Peyer's patch (tissue), 4 donors: ENCODE data around the gene ANTKMT. TPM values are rescaled to one million over a fixed set of nuclear protein-coding genes. Genes with fewer than 3 reads are reported as not detected.

ENCODE experiments used
- DNase-seq, 3 donors: peaks; one replicate each; pipeline ENCODE4 v3.0.0-alpha.2; 2017 to 2019
- H3K27ac ChIP-seq, 4 donors: fragments of 200-600 bp; sonication (generic); one replicate each; pipeline ENCODE4 v1.5.1; 2016 to 2019
- H3K27me3 ChIP-seq, 2 donors: fragments of 200-600 bp; sonication (generic); one replicate each; pipeline ENCODE4 v1.5.1; 2019
- H3K36me3 ChIP-seq, 3 donors: fragments of 200-600 bp; sonication (generic); one replicate each; pipeline ENCODE4 v1.5.1; 2016 to 2019
- H3K4me1 ChIP-seq, 4 donors: fragments of 200-600 bp; sonication (generic); one replicate each; pipeline ENCODE4 v1.5.1; 2016 to 2019
- H3K4me3 ChIP-seq, 4 donors: fragments of 200-600 bp; sonication (generic); 1 replicate in 3 of 4; 2 replicates in 1 of 4; pipeline ENCODE4 v1.5.1; 2016 to 2019; ENCODE audit warnings: mild to moderate bottlenecking in 1 of 4
- H3K9me3 ChIP-seq, 4 donors: fragments of 200-600 bp; sonication (generic); one replicate each; pipeline ENCODE4 v1.5.1; 2016 to 2019; ENCODE audit warnings: mild to moderate bottlenecking in 1 of 4
- POLR2A ChIP-seq, 2 donors: fragments of 450-650 bp; IDR thresholded peaks; one replicate each; pipeline ENCODE4 v1.5.1; 2017; ENCODE audit warnings: antibody characterized with exemption in 2 of 2, mild to moderate bottlenecking in 2 of 2, moderate library complexity in 2 of 2
- total RNA-seq, 4 donors: library from RNA; depleted of rRNA; stranded (reverse); fragments of >200 nt; gene quantifications; one replicate each; pipeline ENCODE4 v1.1.0, GENCODE V29; 2016
- TF ChIP-seq, protein P1 (sequence below), 6 experiments: fragments of 450-650 bp in 4 of 6; fragments of 200-600 bp in 2 of 6; sonication (generic) in 1 of 6; IDR thresholded peaks; one replicate each; pipeline ENCODE4 v1.5.1; 2017 to 2019; ENCODE audit warnings: antibody characterized with exemption in 6 of 6, mild to moderate bottlenecking in 3 of 6, moderate library complexity in 1 of 6

ANTKMT gene
- total RNA-seq, 4 donors from 2014 or later, result 52.8 to 93.9 (median 72.0) TPM

GRCh38 chr16:762595-763268 lies 41.8 kb downstream of the ANTKMT start:
- Histone ChIP-seq H3K36me3 (no peaks in the 10 kb centered on the region), H3K27me3 (no peaks in the 10 kb centered on the region), H3K4me3 (no peak overlapping the region), H3K27ac (no peak overlapping the region), H3K4me1 (no peaks in the 10 kb centered on the region), H3K9me3 (no peaks in the 10 kb centered on the region)
- DNase-seq, result no peak
- no peak for TF ChIP-seq POLR2A (IDR thresholded peaks at IDR 0.05)
- TF ChIP-seq, protein P1, sequence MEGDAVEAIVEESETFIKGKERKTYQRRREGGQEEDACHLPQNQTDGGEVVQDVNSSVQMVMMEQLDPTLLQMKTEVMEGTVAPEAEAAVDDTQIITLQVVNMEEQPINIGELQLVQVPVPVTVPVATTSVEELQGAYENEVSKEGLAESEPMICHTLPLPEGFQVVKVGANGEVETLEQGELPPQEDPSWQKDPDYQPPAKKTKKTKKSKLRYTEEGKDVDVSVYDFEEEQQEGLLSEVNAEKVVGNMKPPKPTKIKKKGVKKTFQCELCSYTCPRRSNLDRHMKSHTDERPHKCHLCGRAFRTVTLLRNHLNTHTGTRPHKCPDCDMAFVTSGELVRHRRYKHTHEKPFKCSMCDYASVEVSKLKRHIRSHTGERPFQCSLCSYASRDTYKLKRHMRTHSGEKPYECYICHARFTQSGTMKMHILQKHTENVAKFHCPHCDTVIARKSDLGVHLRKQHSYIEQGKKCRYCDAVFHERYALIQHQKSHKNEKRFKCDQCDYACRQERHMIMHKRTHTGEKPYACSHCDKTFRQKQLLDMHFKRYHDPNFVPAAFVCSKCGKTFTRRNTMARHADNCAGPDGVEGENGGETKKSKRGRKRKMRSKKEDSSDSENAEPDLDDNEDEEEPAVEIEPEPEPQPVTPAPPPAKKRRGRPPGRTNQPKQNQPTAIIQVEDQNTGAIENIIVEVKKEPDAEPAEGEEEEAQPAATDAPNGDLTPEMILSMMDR (IDR thresholded peaks at IDR 0.05), result no peak

DNA sequence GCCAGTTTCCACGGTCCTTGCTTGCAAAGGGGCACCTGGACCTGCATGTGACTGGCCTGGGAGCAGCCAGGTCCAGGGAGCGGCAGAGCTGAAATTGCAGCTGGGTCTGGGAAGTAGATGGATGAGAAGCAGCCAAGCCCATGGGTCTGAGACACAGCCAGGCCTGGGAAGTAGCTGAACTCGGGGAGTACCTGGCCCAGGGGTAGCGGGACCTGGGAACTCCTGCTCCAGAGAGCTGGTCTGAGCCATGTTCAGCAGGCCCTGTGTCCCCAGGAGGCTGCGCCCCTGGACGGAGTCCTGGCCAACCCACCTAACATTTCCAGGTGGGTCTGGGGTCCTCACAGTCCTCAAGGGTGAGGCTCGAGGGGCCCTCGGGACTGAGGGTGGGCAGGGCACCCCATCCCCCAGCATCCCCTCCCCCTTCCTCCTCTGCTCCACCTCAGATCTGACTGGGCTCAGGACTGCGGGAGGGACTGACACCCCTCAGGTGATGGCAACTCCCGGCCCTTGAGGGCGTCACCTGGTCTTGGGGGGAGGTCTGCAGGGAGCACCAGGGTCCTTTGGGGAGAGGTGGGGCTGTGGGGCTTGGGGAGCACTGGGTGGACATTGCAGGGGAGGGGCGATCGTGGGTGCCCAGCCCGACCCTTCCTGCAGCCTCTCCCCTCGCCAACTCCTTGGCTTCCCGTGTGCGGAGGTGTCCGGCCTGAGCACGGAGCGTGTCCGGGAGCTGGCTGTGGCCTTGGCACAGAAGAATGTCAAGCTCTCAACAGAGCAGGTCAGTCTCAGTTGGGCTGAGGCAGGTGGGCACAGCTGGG lies 42.6 kb downstream of the ANTKMT start:
- H3K27me3 ChIP-seq, result no peaks in the 10 kb centered on the region
- H3K27ac ChIP-seq, result no peak overlapping the region
- no peaks in the 10 kb centered on the region for H3K9me3 ChIP-seq
- H3K4me1 ChIP-seq, result no peaks in the 10 kb centered on the region
- H3K36me3 ChIP-seq, result no peaks in the 10 kb centered on the region
- TF ChIP-seq POLR2A (IDR thresholded peaks at IDR 0.05), result no peak
- TF ChIP-seq, protein P1 (IDR thresholded peaks at IDR 0.05), result no peak
- no peak overlapping the region for H3K4me3 ChIP-seq
- DNase-seq, result no peak

DNA sequence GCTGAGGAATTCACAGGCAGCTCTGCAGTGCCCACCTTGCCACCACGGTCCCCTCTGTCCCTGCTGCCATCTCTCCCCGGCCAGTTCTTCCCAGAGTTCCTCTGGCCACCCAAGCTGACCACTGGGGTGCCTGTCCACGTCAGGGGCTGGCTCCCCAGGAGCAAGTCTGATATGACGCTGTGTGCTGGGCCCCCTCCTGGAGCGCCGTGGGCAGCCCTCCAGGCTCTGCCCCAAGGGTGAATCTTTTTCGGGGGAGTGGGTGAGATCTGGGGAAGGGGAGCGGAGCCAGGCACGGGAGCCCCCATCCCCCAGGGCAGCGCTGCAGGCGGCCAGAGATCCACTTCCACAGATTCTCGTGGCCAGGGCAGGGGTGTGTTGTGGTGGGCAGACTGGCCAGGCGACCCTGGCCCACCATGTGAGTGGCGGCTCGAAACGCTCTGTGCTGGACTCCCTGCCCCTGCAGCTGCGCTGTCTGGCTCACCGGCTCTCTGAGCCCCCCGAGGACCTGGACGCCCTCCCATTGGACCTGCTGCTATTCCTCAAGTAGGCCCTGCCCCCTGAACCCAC lies 43.3 kb downstream of the ANTKMT start:
- TF ChIP-seq, protein P1 (IDR thresholded peaks at IDR 0.05), result no peak
- no peak for TF ChIP-seq POLR2A (IDR thresholded peaks at IDR 0.05)
- Histone ChIP-seq H3K27me3 (no peaks in the 10 kb centered on the region), H3K4me1 (no peaks in the 10 kb centered on the region), H3K27ac (no peak overlapping the region), H3K4me3 (no peak overlapping the region), H3K36me3 (no peaks in the 10 kb centered on the region), H3K9me3 (no peaks in the 10 kb centered on the region)
- DNase-seq, result no peak

DNA sequence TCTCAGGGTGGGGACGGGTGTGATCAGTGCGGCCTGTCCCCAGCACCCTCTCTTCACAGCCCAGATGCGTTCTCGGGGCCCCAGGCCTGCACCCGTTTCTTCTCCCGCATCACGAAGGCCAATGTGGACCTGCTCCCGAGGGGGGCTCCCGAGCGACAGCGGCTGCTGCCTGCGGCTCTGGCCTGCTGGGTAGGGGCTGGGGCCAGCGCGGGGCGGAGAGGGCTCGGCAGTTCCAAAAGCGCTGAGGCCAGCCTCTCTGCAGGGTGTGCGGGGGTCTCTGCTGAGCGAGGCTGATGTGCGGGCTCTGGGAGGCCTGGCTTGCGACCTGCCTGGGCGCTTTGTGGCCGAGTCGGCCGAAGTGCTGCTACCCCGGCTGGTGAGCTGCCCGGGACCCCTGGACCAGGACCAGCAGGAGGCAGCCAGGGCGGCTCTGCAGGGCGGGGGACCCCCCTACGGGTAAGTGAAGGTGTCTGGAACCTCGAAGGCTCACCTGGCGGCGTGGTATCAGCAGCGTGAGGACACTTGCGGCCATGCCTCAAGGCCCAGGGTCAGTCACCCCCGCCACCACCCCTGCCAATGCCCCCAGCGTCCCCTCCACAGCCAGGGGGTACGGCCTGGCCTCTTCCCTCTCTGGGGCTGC lies 44.0 kb downstream of the ANTKMT start:
- H3K27ac ChIP-seq, result no peak overlapping the region
- H3K9me3 ChIP-seq, result no peaks in the 10 kb centered on the region
- H3K4me3 ChIP-seq, result no peak overlapping the region
- no peaks in the 10 kb centered on the region for H3K36me3 ChIP-seq
- TF ChIP-seq POLR2A (IDR thresholded peaks at IDR 0.05), result no peak
- TF ChIP-seq, protein P1 (IDR thresholded peaks at IDR 0.05), result no peak
- no peaks in the 10 kb centered on the region for H3K27me3 ChIP-seq
- H3K4me1 ChIP-seq, result no peaks in the 10 kb centered on the region
- DNase-seq, result no peak

DNA sequence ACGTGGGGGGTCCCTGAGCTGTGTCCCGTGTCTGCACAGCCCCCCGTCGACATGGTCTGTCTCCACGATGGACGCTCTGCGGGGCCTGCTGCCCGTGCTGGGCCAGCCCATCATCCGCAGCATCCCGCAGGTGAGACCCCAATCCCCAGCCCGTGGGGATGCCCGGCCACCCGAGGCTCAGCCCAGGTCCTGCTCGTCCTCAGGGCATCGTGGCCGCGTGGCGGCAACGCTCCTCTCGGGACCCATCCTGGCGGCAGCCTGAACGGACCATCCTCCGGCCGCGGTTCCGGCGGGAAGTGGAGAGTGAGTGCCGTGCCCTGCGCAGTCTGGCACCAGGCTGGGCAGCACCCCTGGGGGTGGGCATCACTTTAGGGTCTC lies 44.5 kb downstream of the ANTKMT start:
- Histone ChIP-seq H3K9me3 (no peaks in the 10 kb centered on the region), H3K4me1 (no peaks in the 10 kb centered on the region), H3K27ac (no peak overlapping the region), H3K36me3 (no peaks in the 10 kb centered on the region), H3K4me3 (no peak overlapping the region), H3K27me3 (no peaks in the 10 kb centered on the region)
- TF ChIP-seq, protein P1 (IDR thresholded peaks at IDR 0.05), result no peak
- no peak for TF ChIP-seq POLR2A (IDR thresholded peaks at IDR 0.05)
- DNase-seq, result no peak
